PFSK-1 (cell line): Measurements from ENCODE around the gene MAML1.

Experiments used
- FOXP2 ChIP-seq: optimal IDR thresholded peaks from 2 replicates; pipeline ENCODE3; 2011; ENCODE audit warnings: borderline replicate concordance, control low read depth, inconsistent platforms; ENCODE audit not compliant: insufficient read depth; ENCODE audit errors: extremely low read length, extremely low read depth
- POLR2AphosphoS5 ChIP-seq: IDR thresholded peaks from 2 replicates; pipeline ENCODE4 v1.6.1; 2012; ENCODE audit warnings: low read depth, mild to moderate bottlenecking, control low read depth, low read length, moderate library complexity
- SIN3A ChIP-seq: IDR thresholded peaks from 2 replicates; pipeline ENCODE4 v1.6.1; 2012; ENCODE audit warnings: mild to moderate bottlenecking, low read length, moderate library complexity, borderline replicate concordance; ENCODE audit not compliant: insufficient read depth
- TAF1 ChIP-seq: IDR thresholded peaks from 2 replicates; pipeline ENCODE4 v1.6.1; 2012; ENCODE audit warnings: low read length, control low read depth, borderline replicate concordance; ENCODE audit not compliant: insufficient read depth
- TF ChIP-seq, protein P1 (sequence below), 2 experiments: IDR thresholded peaks; 2 replicates each; pipeline versions ENCODE4 v1.6.1 to v1.8.0; 2011 to 2012; ENCODE audit warnings: low read depth in 2 of 2, low read length in 2 of 2, control low read depth in 1 of 2, inconsistent platforms in 1 of 2, mild to moderate bottlenecking in 1 of 2, moderate library complexity in 1 of 2; ENCODE audit not compliant: insufficient read depth in 1 of 2

Gene MAML1

DNA sequence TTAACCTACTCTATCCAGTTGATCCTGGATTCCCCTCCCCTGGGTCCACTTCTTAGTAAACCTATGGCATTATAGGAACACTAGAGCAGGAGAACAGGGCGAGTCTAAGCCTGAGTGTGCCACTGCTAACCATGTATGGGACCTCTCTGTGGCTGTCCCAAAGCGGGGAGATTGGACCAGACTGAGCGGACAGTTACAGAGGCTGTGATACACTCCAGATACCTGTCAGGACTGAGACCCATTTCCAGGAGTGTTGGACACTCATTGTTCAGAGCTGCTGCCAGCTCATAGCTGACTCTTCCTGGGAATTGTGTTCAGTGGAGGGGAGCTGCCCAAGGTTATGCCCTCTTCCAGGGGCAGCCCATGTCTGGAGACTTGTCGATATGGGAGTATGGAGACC, 49.2 kb downstream of the MAML1 start:
- no peak for TF ChIP-seq SIN3A
- no peak for TF ChIP-seq POLR2AphosphoS5
- no peak for TF ChIP-seq TAF1
- TF ChIP-seq FOXP2, result no peak
- TF ChIP-seq, protein P1, sequence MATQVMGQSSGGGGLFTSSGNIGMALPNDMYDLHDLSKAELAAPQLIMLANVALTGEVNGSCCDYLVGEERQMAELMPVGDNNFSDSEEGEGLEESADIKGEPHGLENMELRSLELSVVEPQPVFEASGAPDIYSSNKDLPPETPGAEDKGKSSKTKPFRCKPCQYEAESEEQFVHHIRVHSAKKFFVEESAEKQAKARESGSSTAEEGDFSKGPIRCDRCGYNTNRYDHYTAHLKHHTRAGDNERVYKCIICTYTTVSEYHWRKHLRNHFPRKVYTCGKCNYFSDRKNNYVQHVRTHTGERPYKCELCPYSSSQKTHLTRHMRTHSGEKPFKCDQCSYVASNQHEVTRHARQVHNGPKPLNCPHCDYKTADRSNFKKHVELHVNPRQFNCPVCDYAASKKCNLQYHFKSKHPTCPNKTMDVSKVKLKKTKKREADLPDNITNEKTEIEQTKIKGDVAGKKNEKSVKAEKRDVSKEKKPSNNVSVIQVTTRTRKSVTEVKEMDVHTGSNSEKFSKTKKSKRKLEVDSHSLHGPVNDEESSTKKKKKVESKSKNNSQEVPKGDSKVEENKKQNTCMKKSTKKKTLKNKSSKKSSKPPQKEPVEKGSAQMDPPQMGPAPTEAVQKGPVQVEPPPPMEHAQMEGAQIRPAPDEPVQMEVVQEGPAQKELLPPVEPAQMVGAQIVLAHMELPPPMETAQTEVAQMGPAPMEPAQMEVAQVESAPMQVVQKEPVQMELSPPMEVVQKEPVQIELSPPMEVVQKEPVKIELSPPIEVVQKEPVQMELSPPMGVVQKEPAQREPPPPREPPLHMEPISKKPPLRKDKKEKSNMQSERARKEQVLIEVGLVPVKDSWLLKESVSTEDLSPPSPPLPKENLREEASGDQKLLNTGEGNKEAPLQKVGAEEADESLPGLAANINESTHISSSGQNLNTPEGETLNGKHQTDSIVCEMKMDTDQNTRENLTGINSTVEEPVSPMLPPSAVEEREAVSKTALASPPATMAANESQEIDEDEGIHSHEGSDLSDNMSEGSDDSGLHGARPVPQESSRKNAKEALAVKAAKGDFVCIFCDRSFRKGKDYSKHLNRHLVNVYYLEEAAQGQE (IDR thresholded peaks at IDR 0.05; ENCODE audit: insufficient read depth in 1 of 2, low read depth in 2 of 2, low read length in 2 of 2), result no peak

DNA sequence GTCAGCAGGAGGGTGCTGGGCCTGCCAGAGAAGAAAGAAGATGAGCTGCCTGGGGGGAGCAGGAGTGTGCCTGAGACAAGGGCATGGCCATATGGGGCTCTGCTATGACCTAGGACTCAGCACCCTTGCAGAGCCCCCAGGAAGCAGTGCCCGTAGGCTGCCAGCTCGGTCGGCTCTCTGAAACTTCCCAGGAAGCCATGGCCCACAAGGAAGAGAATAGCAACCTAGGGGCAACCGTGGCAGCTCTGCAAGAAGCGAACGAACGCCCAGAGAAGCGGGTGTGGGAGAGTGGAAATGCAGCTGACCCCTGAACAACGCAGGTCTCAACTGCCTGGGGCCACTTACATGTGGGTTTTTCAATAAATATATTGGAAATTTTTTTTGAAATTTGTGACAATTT, 50.5 kb downstream of the MAML1 start:
- no peak for TF ChIP-seq POLR2AphosphoS5
- no peak for TF ChIP-seq TAF1
- no peak for TF ChIP-seq FOXP2
- TF ChIP-seq, protein P1 (IDR thresholded peaks at IDR 0.05; ENCODE audit: insufficient read depth in 1 of 2, low read depth in 2 of 2, low read length in 2 of 2), result no peak
- no peak for TF ChIP-seq SIN3A

DNA sequence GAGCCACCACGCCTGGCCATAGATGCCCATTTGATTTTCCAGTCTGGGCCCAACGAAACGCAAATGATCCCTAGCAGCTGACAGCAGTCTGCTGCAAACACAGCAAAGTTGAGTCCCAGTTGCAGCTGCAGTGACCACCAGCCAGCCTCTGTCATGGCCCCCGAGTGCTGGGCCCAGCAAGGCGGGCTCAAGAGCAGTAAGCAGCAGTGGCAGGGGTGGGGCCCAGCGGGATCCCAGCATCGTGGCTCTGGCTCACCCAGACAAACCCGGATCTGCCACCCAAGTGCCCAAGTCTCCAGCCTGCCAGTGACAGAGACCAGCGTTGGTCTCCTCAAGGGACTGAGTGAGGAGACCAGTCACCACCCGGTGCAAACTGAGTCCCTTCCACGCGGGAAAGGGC, 54.2 kb downstream of the MAML1 start:
- TF ChIP-seq TAF1, result no peak
- TF ChIP-seq SIN3A, result no peak
- TF ChIP-seq FOXP2, result no peak
- TF ChIP-seq, protein P1 (IDR thresholded peaks at IDR 0.05; ENCODE audit: insufficient read depth in 1 of 2, low read depth in 2 of 2, low read length in 2 of 2), result no peak
- TF ChIP-seq POLR2AphosphoS5, result no peak

DNA sequence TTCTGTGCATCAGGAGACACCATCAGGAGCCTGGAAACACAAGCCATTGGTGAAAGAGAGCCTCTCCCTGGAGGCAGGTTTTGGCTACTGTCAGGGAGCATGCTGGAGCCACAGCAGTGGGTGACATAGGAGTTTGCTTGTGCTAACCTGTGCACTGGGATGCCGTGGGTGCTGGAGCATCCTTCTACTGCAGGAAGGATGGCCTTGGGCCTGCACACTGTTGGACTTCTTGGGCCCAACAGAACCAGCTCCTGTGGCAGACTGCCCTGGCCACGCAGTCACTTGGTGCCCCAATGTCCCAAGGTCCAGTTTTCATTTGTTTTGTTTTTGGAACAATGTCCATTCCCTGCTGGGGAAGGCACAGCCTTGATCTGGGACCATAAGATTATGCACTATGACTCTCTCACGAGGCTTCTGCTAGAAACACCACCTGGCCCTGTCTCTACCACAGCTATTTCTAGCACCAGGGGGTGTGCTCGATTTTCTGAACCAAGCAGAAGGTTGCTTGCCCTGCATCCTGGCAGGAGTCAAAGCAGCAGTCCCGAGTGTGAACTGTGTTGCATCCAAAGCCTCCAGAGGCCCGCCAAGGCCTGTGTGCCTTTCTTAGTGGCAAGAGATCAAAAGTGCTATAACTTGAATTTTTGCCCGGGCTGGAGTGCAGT, 55.7 kb downstream of the MAML1 start:
- TF ChIP-seq SIN3A (no peak), TAF1 (no peak)
- TF ChIP-seq, protein P1 (IDR thresholded peaks at IDR 0.05; ENCODE audit: insufficient read depth in 1 of 2, low read depth in 2 of 2, low read length in 2 of 2), result no peak
